GM18519 (cell line): ENCODE data around the gene KCTD8.
"Not testable (repeated sequence)": the region's sequence is repeated elsewhere in the genome, so short reads cannot be mapped to it uniquely, and the experiment has no call there.

Experiments
- ATAC-seq: cut with Tn5 transposase; IDR thresholded peaks from one replicate; pipeline ENCODE4 v1.9.1; 2021; ENCODE audit warnings: mild to moderate bottlenecking, moderate library complexity; ENCODE audit not compliant: unreplicated experiment, low FRiP score

Gene KCTD8

GRCh38 chr4:44167766-44168165 lies 280.8 kb downstream of the KCTD8 start:
- ATAC-seq, result not testable (repeated sequence)

- ATAC-seq, result no peak
Observed at GRCh38 chr4:44165938-44166337, 282.7 kb downstream of the KCTD8 start.

- no peak for ATAC-seq
Observed at GRCh38 chr4:44162538-44163270, 285.9 kb downstream of the KCTD8 start.

GRCh38 chr4:44161756-44162155 lies 286.9 kb downstream of the KCTD8 start:
- ATAC-seq, result no peak

- ATAC-seq, result no peak
Observed at GRCh38 chr4:44160776-44161367, 287.7 kb downstream of the KCTD8 start.

- no peak for ATAC-seq
Observed at GRCh38 chr4:44159991-44160390, 288.6 kb downstream of the KCTD8 start.

GRCh38 chr4:44157611-44158277 lies 290.9 kb downstream of the KCTD8 start:
- ATAC-seq, result no peak

GRCh38 chr4:44150091-44150576 lies 298.5 kb downstream of the KCTD8 start:
- ATAC-seq, result no peak

- no peak for ATAC-seq
Observed at GRCh38 chr4:44149282-44149681, 299.3 kb downstream of the KCTD8 start.

GRCh38 chr4:44147571-44148075 lies 301.0 kb downstream of the KCTD8 start:
- ATAC-seq, result no peak

GRCh38 chr4:44146516-44146915 lies 302.1 kb downstream of the KCTD8 start:
- ATAC-seq, result no peak

- ATAC-seq, result no peak
Observed at GRCh38 chr4:44145868-44146267, 302.7 kb downstream of the KCTD8 start.

GRCh38 chr4:44132526-44132925 lies 316.1 kb downstream of the KCTD8 start:
- ATAC-seq, result no peak
